Fibroblast of pulmonary artery (primary cell): ENCODE data around the gene PRKAR2A.
"Not testable (repeated sequence)": the region's sequence is repeated elsewhere in the genome, so short reads cannot be mapped to it uniquely, and the experiment has no call there.

Experiments used
- DNase-seq: peaks from one replicate; pipeline ENCODE4 v3.0.0-alpha.2; 2010; ENCODE audit warnings: low read depth
- H3K4me3 ChIP-seq: replicated peaks from 2 replicates; pipeline ENCODE4 v1.5.1; 2011; ENCODE audit warnings: low read depth, mild to moderate bottlenecking, control low read depth, low read length, moderate library complexity
- TF ChIP-seq, protein P1 (sequence below): IDR thresholded peaks from 2 replicates; pipeline ENCODE4 v1.5.1; 2011; ENCODE audit warnings: mild to moderate bottlenecking, control low read depth, low read length, inconsistent platforms; ENCODE audit errors: missing control alignments

The PRKAR2A gene

DNA sequence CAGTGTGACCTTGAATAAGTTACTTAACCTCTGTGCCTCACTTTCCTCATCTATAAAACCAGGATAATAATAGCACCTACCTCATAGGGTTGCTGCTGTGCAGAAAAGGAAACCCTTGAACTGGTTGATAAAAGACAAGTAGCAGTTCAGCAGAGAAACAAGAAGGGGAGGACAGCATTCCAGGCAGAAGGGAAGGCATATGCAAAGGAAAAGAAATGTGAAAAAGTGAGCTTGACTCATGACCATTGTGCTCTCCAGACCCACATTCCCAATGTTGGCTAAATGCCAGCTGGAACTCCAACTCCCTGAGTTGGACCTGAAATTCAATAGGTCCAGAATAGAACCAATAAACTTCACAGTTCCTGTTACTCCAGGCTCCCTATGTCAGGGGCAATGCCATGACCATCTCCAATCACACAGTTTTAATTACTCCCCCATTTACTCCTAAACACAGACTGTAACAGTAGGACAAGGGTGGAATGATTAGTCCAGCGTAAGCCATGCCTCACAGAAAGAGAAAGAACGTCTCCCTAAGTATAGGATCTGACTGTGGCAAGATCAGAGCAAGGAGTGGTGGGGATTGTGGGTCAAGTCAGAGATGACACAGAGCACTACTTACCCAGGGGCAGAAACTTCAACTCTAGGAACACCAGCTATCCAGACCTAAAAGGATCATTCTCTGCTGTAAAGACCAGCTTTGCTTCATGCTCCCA, 26.9 kb downstream of the PRKAR2A start:
- DNase-seq: peak; percentile 89

DNA sequence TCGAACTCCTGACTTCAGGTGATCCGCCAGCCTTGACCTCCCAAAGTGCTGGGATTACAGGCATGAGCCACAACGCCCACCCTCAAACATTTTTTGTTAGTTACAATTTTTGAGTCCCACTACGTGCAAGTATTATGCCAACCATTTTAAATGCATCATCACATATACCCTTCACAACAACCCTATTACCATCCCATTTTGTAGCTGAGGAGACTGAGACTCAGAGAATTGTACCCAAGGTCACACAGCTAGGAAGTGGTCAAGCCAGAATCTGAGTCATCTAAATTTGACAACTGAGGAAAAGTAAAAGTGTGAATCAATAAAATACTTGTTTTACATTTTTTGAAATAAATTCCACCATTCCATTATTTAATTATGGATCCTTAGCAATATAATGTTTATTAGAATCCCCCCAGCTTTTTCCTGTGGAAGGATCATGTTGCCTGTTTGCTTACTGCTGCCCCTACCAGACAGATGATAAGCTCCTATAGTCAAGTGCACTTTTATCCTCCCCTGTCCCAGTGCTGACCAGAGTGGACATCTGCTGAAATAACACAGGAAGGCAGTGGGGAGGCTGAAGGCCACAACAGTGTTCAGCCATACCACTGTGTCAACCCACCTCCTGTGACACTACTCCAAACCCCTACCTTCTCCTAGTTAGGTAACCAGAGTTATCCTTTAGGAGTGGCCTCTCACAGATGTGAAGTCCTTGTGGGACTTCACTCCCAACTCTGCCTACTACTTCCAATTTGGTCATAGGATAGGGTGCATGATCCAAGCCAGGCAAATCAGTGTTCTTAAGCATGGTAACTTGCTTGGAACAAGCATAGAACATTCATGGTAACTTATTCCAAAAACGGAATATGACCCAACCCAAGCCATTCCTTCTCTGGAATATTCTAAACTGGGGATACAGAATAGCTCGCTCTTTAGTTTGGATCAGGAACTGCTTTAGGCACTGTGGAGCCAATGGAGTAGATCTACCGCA, 28.1 kb downstream of the PRKAR2A start:
- no peak for DNase-seq
- TF ChIP-seq, protein P1, sequence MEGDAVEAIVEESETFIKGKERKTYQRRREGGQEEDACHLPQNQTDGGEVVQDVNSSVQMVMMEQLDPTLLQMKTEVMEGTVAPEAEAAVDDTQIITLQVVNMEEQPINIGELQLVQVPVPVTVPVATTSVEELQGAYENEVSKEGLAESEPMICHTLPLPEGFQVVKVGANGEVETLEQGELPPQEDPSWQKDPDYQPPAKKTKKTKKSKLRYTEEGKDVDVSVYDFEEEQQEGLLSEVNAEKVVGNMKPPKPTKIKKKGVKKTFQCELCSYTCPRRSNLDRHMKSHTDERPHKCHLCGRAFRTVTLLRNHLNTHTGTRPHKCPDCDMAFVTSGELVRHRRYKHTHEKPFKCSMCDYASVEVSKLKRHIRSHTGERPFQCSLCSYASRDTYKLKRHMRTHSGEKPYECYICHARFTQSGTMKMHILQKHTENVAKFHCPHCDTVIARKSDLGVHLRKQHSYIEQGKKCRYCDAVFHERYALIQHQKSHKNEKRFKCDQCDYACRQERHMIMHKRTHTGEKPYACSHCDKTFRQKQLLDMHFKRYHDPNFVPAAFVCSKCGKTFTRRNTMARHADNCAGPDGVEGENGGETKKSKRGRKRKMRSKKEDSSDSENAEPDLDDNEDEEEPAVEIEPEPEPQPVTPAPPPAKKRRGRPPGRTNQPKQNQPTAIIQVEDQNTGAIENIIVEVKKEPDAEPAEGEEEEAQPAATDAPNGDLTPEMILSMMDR: no peak
- no peak overlapping the region for H3K4me3 ChIP-seq

More for the DNA sequence above, 26.9 kb downstream of the PRKAR2A start:
- TF ChIP-seq, protein P1: no peak
- H3K4me3 ChIP-seq: no peak overlapping the region

DNA sequence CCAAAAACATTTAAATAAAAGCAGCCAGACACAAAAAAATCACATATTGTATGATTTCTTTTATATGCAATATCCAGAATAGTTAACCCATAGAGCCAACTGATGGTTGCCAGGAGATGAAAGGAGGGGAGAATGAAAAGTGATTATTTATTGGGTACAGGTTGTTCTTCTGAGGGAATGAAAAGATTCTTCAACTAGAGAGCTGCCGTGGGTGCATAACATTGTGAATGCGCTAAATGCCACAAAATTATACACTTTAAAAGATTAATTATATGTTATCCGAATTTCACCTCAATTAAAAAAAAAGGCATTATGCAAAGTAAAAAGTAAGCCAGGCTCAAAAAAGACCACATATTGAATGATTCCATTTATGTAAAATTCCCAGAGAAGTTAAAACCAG, 36.1 kb downstream of the PRKAR2A start:
- TF ChIP-seq, protein P1: no peak
- DNase-seq: no peak
- no peak overlapping the region for H3K4me3 ChIP-seq

DNA sequence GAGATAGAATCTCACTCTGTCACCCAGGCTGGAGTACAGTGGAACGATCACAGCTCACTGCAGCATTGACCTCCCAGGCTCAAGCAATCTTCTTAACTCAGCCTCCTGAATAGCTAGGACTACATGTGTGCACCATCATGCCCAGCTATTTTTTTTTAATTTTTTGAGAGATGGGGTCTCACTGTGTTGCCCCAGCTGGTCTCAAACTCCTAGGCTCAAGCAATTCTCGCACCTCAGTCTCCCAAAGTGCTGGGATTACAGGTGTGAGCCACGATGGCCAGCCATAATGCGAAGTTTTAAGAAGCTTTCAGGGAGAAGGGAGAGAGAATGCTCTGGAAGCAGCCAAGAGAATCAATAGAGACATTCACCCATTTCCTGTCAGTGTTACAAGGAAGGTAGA, 42.7 kb downstream of the PRKAR2A start:
- no peak overlapping the region for H3K4me3 ChIP-seq
- DNase-seq: no peak
- TF ChIP-seq, protein P1: no peak

DNA sequence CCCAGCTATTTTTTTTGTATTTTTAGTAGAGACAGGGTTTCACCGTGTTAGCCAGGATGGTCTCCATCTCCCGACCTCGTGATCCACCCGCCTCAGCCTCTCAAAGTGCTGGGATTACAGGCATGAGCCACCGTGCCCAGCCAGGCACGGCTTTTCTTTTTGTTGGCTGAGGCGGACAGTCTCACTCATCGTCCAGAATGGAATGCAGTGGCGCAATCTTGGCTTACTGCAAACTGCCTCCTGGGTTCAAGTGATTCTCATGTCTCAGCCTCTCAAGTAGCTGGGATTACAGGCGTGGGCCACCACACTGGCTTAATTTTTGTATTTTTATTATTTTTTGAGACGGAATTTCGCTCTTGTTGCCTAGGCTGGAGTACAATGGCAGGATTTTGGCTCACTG, 46.8 kb downstream of the PRKAR2A start:
- H3K4me3 ChIP-seq: not testable (repeated sequence)
- peak; percentile 11 for DNase-seq

DNA sequence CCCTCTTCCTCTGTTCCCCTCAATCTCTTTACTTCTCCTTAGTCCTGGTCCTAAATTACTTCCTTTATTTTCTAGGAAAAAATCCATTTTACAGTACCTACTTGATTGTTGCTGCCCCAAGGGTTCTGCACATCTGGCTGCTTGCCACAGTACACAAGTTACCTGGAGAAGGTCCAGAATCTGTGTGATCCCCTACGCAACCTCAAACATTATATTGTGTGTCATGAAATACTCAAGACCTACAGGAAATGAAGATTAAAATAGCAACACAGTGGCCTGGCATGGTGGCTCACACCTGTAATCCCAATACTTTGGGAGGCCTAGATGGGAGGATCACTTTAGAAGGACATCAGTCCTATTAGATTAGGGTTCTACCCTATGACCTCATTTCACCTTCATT, 48.7 kb downstream of the PRKAR2A start:
- peak; percentile 47 for DNase-seq
- TF ChIP-seq, protein P1: no peak
- H3K4me3 ChIP-seq: no peak overlapping the region

DNA sequence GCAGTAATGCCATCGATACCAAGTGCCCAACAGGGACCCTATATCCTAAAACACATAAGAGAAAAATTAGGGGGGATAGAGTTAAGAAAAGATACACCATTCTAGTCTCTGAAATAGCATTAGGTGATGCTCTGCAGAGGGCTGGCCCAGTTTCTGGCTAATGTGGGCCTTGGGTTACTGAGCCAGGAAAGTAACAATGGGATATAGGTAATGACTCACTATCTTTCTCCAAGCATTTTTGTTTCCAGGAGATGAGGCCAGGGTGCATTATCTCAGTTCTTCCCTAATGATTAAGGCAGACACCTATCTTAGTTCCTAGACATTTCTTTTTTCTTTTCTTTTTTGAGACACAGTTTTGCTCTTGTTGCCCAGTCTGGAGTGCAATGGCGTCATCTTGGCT, 50.0 kb downstream of the PRKAR2A start:
- no peak overlapping the region for H3K4me3 ChIP-seq
- TF ChIP-seq, protein P1: no peak

More for the DNA sequence above, 50.0 kb downstream of the PRKAR2A start:
- DNase-seq: peak; percentile 16
